Measurements from ENCODE around the gene SLC38A11. TPM values are rescaled to one million over a fixed set of nuclear protein-coding genes. Genes with fewer than 3 reads are reported as not detected.

Gene SLC38A11
- total and polyA plus RNA-seq, 7 donors = 0.46 to 4.3 (median 0.71) TPM; not detected in 1

DNA sequence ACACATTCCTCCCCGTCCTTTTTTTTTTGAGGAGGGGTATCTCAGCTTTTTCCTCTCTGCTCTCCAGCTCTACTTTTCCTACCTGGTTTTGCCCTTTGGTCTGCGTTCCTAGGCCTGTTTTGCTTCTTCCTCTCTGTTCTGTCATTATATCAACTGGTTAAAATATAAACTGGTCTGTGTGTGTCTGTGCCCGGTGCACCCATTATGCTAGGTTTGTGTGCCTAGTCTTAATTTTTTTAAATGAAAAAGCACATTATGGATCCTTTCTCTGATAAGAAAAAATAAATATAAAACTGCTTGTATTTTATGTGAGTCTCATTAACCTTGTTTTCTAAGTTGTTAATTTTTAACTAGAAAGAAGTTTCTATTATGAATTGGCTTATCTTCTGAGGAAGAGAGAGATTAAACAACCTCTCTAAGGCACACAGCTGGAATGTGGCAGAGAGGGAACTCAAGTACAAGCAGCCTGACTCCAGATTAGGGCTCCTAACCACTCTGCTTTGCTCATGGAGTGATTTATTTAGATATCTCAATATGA, 17.4 kb downstream of the SLC38A11 start:
- Histone ChIP-seq H3K36me3 (no peaks in the 10 kb centered on the region), H3K4me3 (no peak overlapping the region), H3K27me3 (no peaks in the 10 kb centered on the region), H3K9me3 (no peaks in the 10 kb centered on the region), H3K27ac (no peak overlapping the region), H3K4me1 (no peaks in the 10 kb centered on the region)
- intact Hi-C loops (cut with DNase I) = no loop called here
- no peak for DNase-seq
- 11 to 33% methylated on average over 3 of the region's 3 CpGs for WGBS, 2 donors
- TF ChIP-seq EP300 (IDR thresholded peaks at IDR 0.05) = no peak
- no peak for TF ChIP-seq POLR2A (IDR thresholded peaks at IDR 0.05)

GRCh38 chr2:164935118-164936101, 19.9 kb downstream of the SLC38A11 start:
- no peak overlapping the region for H3K27ac ChIP-seq
- H3K9me3 ChIP-seq = no peaks in the 10 kb centered on the region
- DNase-seq = no peak
- no peaks in the 10 kb centered on the region for H3K27me3 ChIP-seq
- TF ChIP-seq CTCF (IDR thresholded peaks at IDR 0.05) = no peak
- TF ChIP-seq POLR2AphosphoS5 (IDR thresholded peaks at IDR 0.05) = no peak
- no peak for TF ChIP-seq POLR2A (IDR thresholded peaks at IDR 0.05)
- no peak for TF ChIP-seq EP300 (IDR thresholded peaks at IDR 0.05)
- H3K36me3 ChIP-seq = no peaks in the 10 kb centered on the region
- 56 to 77% methylated on average over 5 of the region's 5 CpGs for WGBS, 2 donors
- H3K4me1 ChIP-seq = no peaks in the 10 kb centered on the region
- intact Hi-C loops (cut with DNase I) = no loop called here
- no peak overlapping the region for H3K4me3 ChIP-seq

GRCh38 chr2:164934401-164935117, 20.8 kb downstream of the SLC38A11 start:
- no peak for DNase-seq
- no peaks in the 10 kb centered on the region for H3K27me3 ChIP-seq
- H3K27ac ChIP-seq = no peak overlapping the region
- H3K4me3 ChIP-seq = no peak overlapping the region
- H3K36me3 ChIP-seq = no peaks in the 10 kb centered on the region
- intact Hi-C loops (cut with DNase I) = no loop called here
- 51 to 64% methylated on average over 5 of the region's 5 CpGs for WGBS, 2 donors
- no peak for TF ChIP-seq POLR2A (IDR thresholded peaks at IDR 0.05)
- TF ChIP-seq EP300 (IDR thresholded peaks at IDR 0.05) = no peak
- no peak for TF ChIP-seq POLR2AphosphoS5 (IDR thresholded peaks at IDR 0.05)
- TF ChIP-seq CTCF (IDR thresholded peaks at IDR 0.05) = no peak
- H3K4me1 ChIP-seq = no peaks in the 10 kb centered on the region
- peaks cover 0 to 2% (median 0%) of the 10 kb centered on the region in 4 donors for H3K9me3 ChIP-seq

GRCh38 chr2:164933671-164934189, 21.6 kb downstream of the SLC38A11 start:
- no peak overlapping the region for H3K4me3 ChIP-seq
- peaks cover 0 to 3% (median 0%) of the 10 kb centered on the region in 4 donors for H3K9me3 ChIP-seq
- no peaks in the 10 kb centered on the region for H3K27me3 ChIP-seq
- no peak overlapping the region for H3K27ac ChIP-seq
- TF ChIP-seq EP300 (IDR thresholded peaks at IDR 0.05) (no peak), POLR2A (IDR thresholded peaks at IDR 0.05) (no peak), POLR2AphosphoS5 (IDR thresholded peaks at IDR 0.05) (no peak), CTCF (IDR thresholded peaks at IDR 0.05) (no peak)
- no peaks in the 10 kb centered on the region for H3K36me3 ChIP-seq
- no peak for DNase-seq
- intact Hi-C loops (cut with DNase I) = no loop called here
- 15 to 43% methylated on average over 3 of the region's 3 CpGs for WGBS, 2 donors
- H3K4me1 ChIP-seq = no peaks in the 10 kb centered on the region
